GM21576 (cell line): ENCODE measurements around the gene PITHD1.
A peak's percentile ranks its signal among the peaks of the same experiment; 100 is the strongest.
"Not testable (repeated sequence)": the region's sequence is repeated elsewhere in the genome, so short reads cannot be mapped to it uniquely, and the experiment has no call there.

Experiments used
- ATAC-seq: cut with Tn5 transposase; IDR thresholded peaks from one replicate; pipeline ENCODE4 v1.9.1; 2021; ENCODE audit warnings: mild to moderate bottlenecking, moderate library complexity; ENCODE audit not compliant: unreplicated experiment

The PITHD1 gene

GRCh38 chr1:23772854-23773242 is 5.4 kb upstream of the PITHD1 start:
- ATAC-seq: no peak

- no peak for ATAC-seq
These were observed 3.9 kb upstream of the PITHD1 start for GRCh38 chr1:23774174-23774880.

- no peak for ATAC-seq
These were observed 2.0 kb upstream of the PITHD1 start for GRCh38 chr1:23776217-23776616.

GRCh38 chr1:23779826-23780371 is 1.7 kb downstream of the PITHD1 start:
- no peak for ATAC-seq

- ATAC-seq: not testable (repeated sequence)
These were observed 4.9 kb downstream of the PITHD1 start for GRCh38 chr1:23783141-23783540.

GRCh38 chr1:23784846-23785245 is 6.6 kb downstream of the PITHD1 start:
- no peak for ATAC-seq

- ATAC-seq: no peak
These were observed 9.5 kb downstream of the PITHD1 start for GRCh38 chr1:23787701-23788100.

GRCh38 chr1:23788695-23789094 is 10.5 kb downstream of the PITHD1 start:
- no peak for ATAC-seq

GRCh38 chr1:23790696-23791515 is 12.7 kb downstream of the PITHD1 start, which contains the start of gene LYPLA2:
LYPLA2 (plus strand) TSS chr1:23791145; CDS start chr1:23792683, 1,538 bp downstream.
- peak; percentile 70 for ATAC-seq

GRCh38 chr1:23791516-23792047 is 13.4 kb downstream of the PITHD1 start:
- ATAC-seq: no peak

- ATAC-seq: no peak
These were observed 14.1 kb downstream of the PITHD1 start for GRCh38 chr1:23792151-23792945.

GRCh38 chr1:23793018-23793781 is 15.0 kb downstream of the PITHD1 start:
- ATAC-seq: no peak

GRCh38 chr1:23793861-23794731 is 15.9 kb downstream of the PITHD1 start:
- no peak for ATAC-seq

GRCh38 chr1:23794732-23795182 is 16.5 kb downstream of the PITHD1 start:
- ATAC-seq: not testable (repeated sequence)

- ATAC-seq: no peak
These were observed 17.7 kb downstream of the PITHD1 start for GRCh38 chr1:23795676-23796465.

- ATAC-seq: no peak
These were observed 18.5 kb downstream of the PITHD1 start for GRCh38 chr1:23796466-23797271.
